GM18951 (cell line): Measurements from ENCODE around the gene GNG7.
"Not testable (repeated sequence)": the region's sequence is repeated elsewhere in the genome, so short reads cannot be mapped to it uniquely, and the experiment has no call there.

Experiments used
- POLR2A ChIP-seq: IDR thresholded peaks from 4 replicates; pipeline ENCODE4 v1.6.1; 2011; ENCODE audit warnings: mild to moderate bottlenecking; ENCODE audit not compliant: insufficient read length, insufficient read depth; ENCODE audit errors: extremely low read depth
- in situ Hi-C: fragments of 300-500 bp; cut with MboI; formaldehyde crosslinking; loops from one replicate; pipeline ENCODE4 v1.12.0; 2022; ENCODE audit warnings: low sequenced_read_pairs, mixed read lengths, inconsistent platforms; ENCODE audit not compliant: unreplicated experiment

Gene GNG7

DNA sequence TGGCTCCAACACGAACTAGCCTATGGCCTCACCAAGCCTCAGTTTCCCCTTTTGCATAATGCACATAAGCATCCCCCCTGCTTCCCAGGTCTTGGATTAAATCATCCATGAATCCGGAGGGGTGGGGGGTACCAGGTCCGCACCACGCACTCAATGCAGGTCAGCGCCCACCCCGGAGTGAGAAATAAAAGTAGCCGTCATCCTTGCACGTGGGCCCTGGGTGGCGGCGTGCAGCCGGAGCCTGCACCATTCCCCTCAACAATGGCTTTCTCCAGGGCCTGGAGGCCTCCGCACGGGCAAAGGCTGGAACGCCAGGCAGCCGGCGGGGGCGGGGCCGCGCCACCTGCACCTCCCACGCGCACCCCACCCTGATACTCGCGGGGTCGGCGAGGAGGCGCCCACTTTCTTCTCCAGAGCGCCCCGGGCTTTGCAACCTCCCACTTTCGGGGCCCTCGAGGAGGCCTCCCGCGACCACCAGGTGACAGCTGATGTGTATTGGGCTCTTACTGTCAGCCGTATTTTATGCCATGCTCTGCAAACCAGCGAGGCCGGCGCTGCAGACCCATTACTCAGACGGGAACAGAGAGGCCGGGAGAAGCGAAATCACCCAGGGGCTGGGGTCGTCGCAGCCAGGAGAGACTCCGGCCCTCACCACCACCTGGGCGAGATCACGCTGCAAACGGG lies 227.3 kb downstream of the GNG7 start:
- no peak for TF ChIP-seq POLR2A
- in situ Hi-C loops, result loop anchor here (5.0 kb wide), 1 partner anchor 137 kb away; no protein-coding TSS in a partner anchor

DNA sequence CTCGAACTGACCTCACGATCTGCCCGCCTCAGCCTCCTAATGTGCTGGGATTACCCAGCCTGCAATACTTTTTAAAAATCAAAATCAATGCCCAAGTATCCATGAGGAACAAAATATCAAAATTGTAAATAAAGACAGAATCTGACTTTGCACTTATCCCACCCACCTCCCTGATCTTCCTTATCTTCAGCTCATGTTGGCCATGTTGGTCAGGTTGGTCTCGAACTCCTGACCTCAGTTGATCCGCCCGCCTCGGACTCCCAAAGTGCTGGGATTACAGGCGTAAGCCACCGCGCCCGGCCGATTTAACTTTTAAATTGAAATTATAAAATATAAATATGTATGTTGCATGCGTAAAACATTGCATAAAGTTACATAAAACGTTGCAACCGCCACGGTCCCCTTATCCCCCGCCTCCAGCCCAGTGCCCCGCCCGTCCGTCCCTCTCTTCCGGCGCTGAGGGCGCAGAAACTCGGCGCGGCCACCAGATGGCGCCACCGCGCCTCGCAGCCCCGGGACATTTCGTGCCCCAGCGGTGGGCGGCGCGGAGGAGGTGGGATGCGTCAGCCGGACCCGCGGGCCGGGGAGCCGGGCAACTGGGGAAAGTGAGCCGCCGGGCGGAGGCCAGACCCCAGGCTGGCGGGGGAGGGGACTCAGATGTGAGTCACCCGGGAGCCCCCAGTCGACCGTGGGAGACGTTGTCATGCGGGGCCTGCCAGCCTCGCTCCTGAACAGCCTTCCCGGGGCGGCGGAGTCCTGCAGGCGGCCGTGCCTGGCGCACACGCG lies 228.1 kb downstream of the GNG7 start:
- in situ Hi-C loops, result loop anchor here (5.0 kb wide), 1 partner anchor 138 kb away; no protein-coding TSS in a partner anchor

GRCh38 chr19:2469915-2470200 lies 232.6 kb downstream of the GNG7 start:
- in situ Hi-C loops, result not testable (repeated sequence)

More for the DNA sequence above, 228.1 kb downstream of the GNG7 start:
- no peak for TF ChIP-seq POLR2A

GRCh38 chr19:2469102-2469914 lies 233.2 kb downstream of the GNG7 start:
- in situ Hi-C loops, result no loop called here
- no peak for TF ChIP-seq POLR2A

DNA sequence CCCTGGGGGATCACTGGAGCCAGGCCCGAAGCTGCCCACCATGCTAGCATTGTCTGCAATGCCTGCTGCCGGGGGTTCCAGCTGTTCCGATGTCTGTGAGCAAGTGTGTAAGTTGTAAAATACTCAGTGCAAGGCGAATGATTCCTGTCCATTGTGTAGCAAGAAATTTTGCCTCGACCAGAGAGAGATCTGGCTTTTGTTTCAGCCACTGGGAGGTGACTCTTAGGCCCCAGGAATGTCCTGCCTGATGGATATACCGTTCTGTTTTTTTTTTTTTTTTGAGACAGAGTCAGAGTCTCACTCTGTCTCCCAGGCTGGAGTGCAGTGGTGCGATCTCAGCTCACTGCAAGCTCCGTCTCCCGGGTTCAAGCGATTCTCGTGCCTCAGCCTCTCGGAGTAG lies 233.9 kb downstream of the GNG7 start:
- in situ Hi-C loops, result no loop called here

GRCh38 chr19:2464389-2464788 lies 238.1 kb downstream of the GNG7 start:
- in situ Hi-C loops, result no loop called here

More for the DNA sequence above, 233.9 kb downstream of the GNG7 start:
- TF ChIP-seq POLR2A, result no peak

GRCh38 chr19:2463694-2464093 lies 238.8 kb downstream of the GNG7 start:
- in situ Hi-C loops, result not testable (repeated sequence)

More at GRCh38 chr19:2464389-2464788, 238.1 kb downstream of the GNG7 start:
- no peak for TF ChIP-seq POLR2A

DNA sequence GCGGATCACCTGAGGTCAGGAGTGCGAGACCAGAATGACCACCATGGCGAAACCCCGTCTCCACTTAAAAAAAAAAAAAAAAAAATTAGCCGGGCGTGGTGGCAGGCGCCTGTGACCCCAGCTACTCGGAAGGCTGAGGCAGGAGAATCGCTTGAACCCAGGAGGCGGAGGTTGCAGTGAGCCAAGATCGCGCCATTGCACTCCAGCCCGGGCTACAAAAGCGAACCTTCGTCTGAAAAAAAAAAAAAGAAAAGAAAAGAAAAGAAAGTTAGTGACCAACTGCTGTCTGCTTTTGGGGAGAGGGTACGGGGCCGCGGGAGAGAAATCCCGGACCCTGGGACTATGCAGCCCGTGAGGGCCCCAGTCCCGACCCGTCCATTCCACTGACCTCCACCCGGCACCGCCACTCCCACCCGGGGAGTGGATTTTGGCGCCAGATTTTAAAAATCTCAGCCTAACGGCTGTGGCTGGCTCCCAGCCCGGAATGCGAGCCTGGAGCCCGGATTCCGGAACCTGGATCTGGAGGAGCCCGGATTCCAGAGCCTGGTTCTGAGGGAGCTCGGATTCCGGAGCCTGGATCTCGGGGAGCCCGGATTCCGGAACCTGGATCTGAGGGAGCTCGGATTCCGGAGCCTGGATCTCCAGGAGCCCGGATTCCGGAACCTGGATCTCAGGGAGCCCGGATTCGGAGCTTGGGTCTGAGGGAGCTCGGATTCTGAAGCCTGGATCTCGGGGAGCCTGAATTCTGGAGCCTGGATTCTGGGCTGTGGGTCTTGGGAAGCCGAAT lies 239.7 kb downstream of the GNG7 start:
- in situ Hi-C loops, result no loop called here
- no peak for TF ChIP-seq POLR2A

DNA sequence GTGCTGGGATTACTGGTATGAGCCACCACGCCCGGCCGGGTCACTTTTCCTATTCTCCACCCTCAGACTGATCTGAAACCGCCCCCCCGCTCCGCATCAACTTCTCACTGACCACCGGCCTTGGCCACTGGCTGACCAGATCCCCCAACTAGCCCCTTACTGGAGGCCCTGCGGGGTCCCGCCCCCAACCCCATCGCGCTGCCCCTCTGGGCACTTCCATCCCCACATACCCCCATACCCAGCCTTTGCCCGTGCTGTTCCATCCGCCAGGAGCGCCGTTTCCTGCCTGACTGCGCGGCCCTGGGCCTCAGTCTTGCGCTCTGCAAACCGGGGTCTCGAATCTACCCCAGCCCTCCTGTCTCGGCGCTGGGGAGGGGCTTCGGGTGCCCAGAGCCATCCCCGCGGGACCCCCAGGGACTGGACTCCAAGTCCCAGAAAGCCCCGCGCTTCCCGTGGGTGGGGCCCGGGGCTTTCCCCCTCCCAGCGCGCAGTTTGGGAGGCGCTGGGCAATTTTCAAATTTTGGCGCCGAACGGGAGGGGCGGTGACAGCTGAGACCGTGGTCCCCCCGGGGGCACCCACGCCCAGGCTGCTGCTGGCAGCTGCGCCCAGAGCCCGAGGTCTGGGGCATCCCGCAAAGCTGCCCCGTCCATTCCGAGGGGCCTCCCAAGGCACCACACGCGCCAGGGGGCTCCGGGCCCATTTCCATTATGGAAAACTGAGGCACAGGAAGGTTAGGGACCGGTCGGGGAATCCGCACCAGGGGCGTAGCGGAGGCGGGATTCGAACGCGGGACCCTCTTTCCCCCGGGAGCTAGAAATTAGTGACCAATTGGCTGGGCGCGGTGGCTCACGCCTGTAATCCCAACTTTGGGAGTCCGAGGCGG lies 240.5 kb downstream of the GNG7 start:
- TF ChIP-seq POLR2A, result peak; percentile 57
- in situ Hi-C loops, result no loop called here
